LNCaP clone FGC (cell line): ENCODE results near the gene MRPS9.

Source experiments
- DNase-seq: peaks from one replicate; pipeline ENCODE4 v3.0.0-alpha.2; 2011; ENCODE audit warnings: low read depth
- H3K4me3 ChIP-seq: 2 replicates; pipeline ENCODE4 v1.5.1; 2011; ENCODE audit warnings: mild to moderate bottlenecking, low read depth, low read length, control low read depth
- CTCF ChIP-seq: IDR thresholded peaks from 2 replicates; pipeline ENCODE4 v1.5.1; 2012; ENCODE audit warnings: mild to moderate bottlenecking; ENCODE audit not compliant: control insufficient read depth, insufficient read depth; ENCODE audit errors: extremely low read depth

MRPS9 gene

GRCh38 chr2:105090091-105090490, 52.2 kb downstream of the MRPS9 start:
- no peak for TF ChIP-seq CTCF
- H3K4me3 ChIP-seq = no peak overlapping the region
- DNase-seq = no peak

DNA sequence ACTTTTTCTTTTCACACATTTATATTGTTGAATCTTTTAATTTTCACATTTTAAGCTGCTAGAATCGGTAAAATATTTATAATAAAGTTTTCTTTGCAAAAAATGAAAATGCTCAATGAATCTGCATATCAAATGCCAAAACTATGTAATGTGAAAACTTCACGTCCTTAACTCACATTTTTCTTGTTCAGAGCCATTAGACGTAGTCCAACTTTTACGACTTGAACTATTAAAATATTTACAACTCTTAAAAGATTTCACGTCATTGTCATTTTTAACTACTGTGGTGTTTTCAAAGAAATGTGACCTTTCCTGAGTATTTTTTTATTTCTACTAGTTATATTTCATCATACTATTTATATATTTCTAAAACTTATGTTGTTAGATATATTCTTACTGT, 54.9 kb downstream of the MRPS9 start:
- DNase-seq = no peak

DNA sequence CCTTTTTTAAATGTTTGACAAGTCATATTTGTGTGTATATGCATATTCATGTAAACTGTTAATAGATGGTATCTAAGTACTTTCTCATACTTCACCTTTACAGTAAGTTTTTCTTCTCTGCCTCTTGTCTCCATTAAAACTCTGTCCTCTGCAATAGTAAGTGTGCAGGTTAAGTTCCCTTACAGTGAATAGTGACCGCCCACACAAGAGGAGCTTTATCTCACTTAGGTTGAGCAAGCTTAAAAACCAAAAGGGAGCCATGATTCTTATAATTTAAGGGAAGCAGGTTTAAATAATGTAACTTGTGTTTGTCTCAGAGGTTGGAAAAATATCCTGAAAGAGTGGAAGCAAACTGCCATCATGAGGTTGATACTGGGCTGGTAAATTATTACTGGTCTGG, 61.3 kb downstream of the MRPS9 start:
- DNase-seq = no peak
- no peak overlapping the region for H3K4me3 ChIP-seq
- no peak for TF ChIP-seq CTCF

More for the DNA sequence above, 54.9 kb downstream of the MRPS9 start:
- H3K4me3 ChIP-seq = no peak overlapping the region
- no peak for TF ChIP-seq CTCF

- DNase-seq = no peak
- no peak for TF ChIP-seq CTCF
- no peak overlapping the region for H3K4me3 ChIP-seq
Measured at GRCh38 chr2:105100046-105100840, 62.4 kb downstream of the MRPS9 start.

- no peak overlapping the region for H3K4me3 ChIP-seq
- DNase-seq = no peak
- no peak for TF ChIP-seq CTCF
Measured at GRCh38 chr2:105102001-105102400, 64.1 kb downstream of the MRPS9 start.

- DNase-seq = no peak
- no peak overlapping the region for H3K4me3 ChIP-seq
- no peak for TF ChIP-seq CTCF
Measured at GRCh38 chr2:105102963-105103421, 65.1 kb downstream of the MRPS9 start.

DNA sequence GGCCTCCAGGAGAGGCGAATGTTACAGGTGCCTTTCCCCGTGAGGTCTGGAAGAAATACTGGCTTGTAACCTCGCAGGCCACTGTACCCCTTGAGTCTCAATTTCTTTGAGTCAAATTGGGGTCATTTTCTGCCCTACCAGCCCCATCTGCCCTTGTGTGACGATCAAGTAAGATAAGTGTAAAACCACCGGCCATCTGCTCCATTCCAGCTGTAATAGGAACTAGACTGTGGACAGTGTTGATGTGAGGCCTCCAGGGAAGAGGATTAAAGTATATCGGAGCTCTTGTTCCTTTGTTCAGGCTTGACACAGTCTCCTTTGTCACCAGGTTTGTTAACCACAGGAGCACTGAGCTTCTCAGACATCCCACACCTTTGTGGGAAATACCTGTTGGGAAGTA, 65.6 kb downstream of the MRPS9 start:
- H3K4me3 ChIP-seq = no peak overlapping the region
- TF ChIP-seq CTCF = no peak
- DNase-seq = no peak
